ENCODE measurements around the gene ADGB.

Gene ADGB

GRCh38 chr6:146657432-146657831 is 58.7 kb downstream of the ADGB start:
- TF ChIP-seq POLR2A (IDR thresholded peaks at IDR 0.05; ENCODE audit: extremely low read depth, insufficient read length) (no peak), CTCF (IDR thresholded peaks at IDR 0.05; ENCODE audit: low read depth, low read length) (no peak), MYC (IDR thresholded peaks at IDR 0.05; ENCODE audit: low read depth, low read length) (no peak)
- TF ChIP-seq, protein P1, sequence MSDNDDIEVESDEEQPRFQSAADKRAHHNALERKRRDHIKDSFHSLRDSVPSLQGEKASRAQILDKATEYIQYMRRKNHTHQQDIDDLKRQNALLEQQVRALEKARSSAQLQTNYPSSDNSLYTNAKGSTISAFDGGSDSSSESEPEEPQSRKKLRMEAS (IDR thresholded peaks at IDR 0.05; ENCODE audit: low read depth, low read length): no peak
- no peak for DNase-seq (ENCODE audit: low read depth)
- no peak overlapping the region for H3K4me3 ChIP-seq (ENCODE audit: low read depth, low read length)

DNA sequence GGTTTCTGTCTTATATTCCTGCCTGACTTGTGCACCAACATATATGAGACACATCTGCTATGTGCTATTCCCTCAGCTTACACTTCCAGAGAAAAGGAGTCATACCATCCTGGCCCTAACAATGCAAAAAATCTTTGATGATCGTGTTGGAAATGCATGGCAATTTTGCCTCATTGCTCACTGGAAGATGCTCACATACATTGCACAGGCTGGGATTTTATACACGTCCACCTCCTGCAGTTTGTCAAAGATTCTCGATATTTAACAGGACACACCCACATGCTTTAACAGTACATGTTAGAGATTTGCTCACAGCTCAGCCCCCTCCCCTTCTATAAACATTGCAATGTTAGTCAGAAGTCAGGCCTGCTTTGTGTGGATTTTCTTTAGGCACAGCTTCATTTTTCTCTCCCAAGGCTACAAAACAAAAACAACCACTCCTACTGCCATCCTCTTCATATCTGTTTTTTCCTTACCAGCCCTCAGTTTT is 66.1 kb downstream of the ADGB start:
- TF ChIP-seq, protein P1 (IDR thresholded peaks at IDR 0.05; ENCODE audit: low read depth, low read length): no peak
- TF ChIP-seq MYC (IDR thresholded peaks at IDR 0.05; ENCODE audit: low read depth, low read length): no peak
- TF ChIP-seq POLR2A (IDR thresholded peaks at IDR 0.05; ENCODE audit: extremely low read depth, insufficient read length): no peak
- no peak for TF ChIP-seq CTCF (IDR thresholded peaks at IDR 0.05; ENCODE audit: low read depth, low read length)
- no peak for DNase-seq (ENCODE audit: low read depth)
- no peak overlapping the region for H3K4me3 ChIP-seq (ENCODE audit: low read depth, low read length)

DNA sequence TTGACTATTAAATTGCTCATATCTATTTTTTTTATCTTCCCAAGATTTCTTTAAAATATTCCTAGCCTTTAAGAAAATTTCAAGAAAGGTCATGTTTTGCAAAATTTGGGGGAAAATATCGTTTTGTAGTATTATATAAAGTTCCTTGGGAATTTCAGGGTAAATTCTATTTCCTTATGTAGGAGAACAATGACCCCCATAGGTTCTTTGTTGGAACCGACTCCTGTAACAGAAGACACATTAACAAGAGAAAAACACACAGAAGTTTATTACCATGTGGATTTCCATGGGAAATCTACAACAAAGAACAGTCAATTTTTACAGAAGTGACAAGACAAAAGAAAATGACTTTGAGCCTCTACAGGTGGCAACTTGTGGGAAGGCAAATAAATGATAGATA is 68.1 kb downstream of the ADGB start:
- TF ChIP-seq, protein P1 (IDR thresholded peaks at IDR 0.05; ENCODE audit: low read depth, low read length): no peak
- TF ChIP-seq CTCF (IDR thresholded peaks at IDR 0.05; ENCODE audit: low read depth, low read length) (no peak), MYC (IDR thresholded peaks at IDR 0.05; ENCODE audit: low read depth, low read length) (no peak), POLR2A (IDR thresholded peaks at IDR 0.05; ENCODE audit: extremely low read depth, insufficient read length) (no peak)
- H3K4me3 ChIP-seq (ENCODE audit: low read depth, low read length): no peak overlapping the region
- no peak for DNase-seq (ENCODE audit: low read depth)

DNA sequence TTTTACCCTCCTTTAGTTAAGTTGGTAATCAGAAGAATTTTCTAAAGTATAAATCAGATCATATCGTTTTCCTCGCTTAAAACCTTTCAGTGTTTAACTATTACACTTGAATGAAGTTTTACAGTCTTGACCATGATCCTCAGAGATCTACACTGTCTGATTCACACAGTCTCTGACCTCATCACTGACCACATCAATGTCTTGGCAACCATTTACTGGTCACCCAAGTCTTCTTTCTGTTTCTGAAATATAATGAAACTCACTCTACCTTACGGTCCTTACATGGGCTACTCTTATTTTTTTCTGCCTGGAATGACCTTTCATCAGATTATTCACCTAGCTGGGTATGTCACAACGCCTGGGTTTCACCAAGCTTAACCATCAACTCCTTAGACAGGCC is 71.4 kb downstream of the ADGB start:
- no peak for DNase-seq (ENCODE audit: low read depth)
- TF ChIP-seq CTCF (IDR thresholded peaks at IDR 0.05; ENCODE audit: low read depth, low read length) (no peak), POLR2A (IDR thresholded peaks at IDR 0.05; ENCODE audit: extremely low read depth, insufficient read length) (no peak), MYC (IDR thresholded peaks at IDR 0.05; ENCODE audit: low read depth, low read length) (no peak)
- TF ChIP-seq, protein P1 (IDR thresholded peaks at IDR 0.05; ENCODE audit: low read depth, low read length): no peak
- no peak overlapping the region for H3K4me3 ChIP-seq (ENCODE audit: low read depth, low read length)

DNA sequence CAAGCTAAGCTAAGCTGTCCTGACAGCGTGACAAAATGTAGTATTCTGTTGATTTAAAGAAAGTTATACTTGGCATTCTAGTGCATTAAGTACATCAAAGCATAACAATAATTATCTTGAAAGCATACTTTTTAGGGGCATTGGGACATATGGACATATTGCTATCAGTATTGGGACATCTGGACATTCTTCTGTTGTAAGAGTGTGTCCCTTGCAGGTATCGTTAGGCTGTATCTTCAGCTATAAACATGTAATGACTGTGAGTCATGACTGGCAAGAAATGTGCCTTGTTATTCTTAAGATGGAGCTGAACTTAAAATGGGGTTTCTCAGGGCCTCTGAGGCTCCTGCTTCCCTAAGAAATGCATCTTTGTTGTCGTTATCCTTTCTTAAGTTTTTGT is 74.3 kb downstream of the ADGB start:
- no peak overlapping the region for H3K4me3 ChIP-seq (ENCODE audit: low read depth, low read length)
- DNase-seq (ENCODE audit: low read depth): no peak
- no peak for TF ChIP-seq MYC (IDR thresholded peaks at IDR 0.05; ENCODE audit: low read depth, low read length)
- TF ChIP-seq CTCF (IDR thresholded peaks at IDR 0.05; ENCODE audit: low read depth, low read length): no peak
- no peak for TF ChIP-seq POLR2A (IDR thresholded peaks at IDR 0.05; ENCODE audit: extremely low read depth, insufficient read length)
- TF ChIP-seq, protein P1 (IDR thresholded peaks at IDR 0.05; ENCODE audit: low read depth, low read length): no peak
